GM19193 (cell line): Measurements from ENCODE around the gene BST2.

Experiments used
- POLR2A ChIP-seq: IDR thresholded peaks from 4 replicates; pipeline ENCODE4 v1.6.1; 2011; ENCODE audit not compliant: insufficient read depth, insufficient read length; ENCODE audit errors: extremely low read depth

Gene BST2

DNA sequence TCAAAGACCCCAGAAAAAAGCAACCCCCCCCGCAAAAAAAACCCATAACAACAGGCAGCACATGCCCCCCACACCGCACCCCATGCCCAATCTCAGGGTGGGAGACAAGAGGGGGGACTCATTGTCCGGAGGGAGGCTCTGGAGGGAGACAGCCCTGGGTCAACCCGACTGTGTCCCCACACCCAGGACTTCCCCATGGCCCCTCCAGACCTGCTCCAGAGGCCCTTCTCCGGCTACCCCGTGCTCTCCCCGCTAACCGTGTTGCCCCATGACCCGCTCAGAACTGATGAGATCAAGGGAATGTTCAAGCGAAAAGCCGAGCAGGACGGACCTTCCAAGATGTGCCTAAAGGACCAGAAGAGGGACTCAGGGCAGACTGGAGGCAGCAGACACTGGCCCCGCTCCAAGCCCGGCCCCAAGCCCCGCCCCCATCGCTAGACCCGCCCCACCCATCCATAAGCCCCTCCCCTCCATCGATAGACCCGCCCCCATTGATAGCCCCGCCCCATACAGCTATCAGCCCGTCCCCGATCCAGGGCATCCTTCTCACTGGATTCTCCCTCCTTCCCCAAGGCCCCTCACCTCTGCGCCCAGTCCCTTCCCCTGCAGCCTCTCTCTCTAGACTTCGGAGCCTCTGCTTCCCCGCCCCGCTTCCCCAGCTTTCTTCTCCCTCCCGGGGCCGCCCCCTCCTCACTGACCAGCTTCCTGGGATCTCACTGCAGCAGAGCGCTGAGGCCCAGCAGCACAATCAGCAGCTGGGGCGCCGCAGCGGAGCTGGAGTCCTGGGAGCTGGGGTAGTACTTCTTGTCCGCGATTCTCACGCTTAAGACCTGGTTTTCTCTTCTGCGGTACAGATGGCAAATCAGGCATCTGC is 2.2 kb downstream of the BST2 start:
- no peak for TF ChIP-seq POLR2A

DNA sequence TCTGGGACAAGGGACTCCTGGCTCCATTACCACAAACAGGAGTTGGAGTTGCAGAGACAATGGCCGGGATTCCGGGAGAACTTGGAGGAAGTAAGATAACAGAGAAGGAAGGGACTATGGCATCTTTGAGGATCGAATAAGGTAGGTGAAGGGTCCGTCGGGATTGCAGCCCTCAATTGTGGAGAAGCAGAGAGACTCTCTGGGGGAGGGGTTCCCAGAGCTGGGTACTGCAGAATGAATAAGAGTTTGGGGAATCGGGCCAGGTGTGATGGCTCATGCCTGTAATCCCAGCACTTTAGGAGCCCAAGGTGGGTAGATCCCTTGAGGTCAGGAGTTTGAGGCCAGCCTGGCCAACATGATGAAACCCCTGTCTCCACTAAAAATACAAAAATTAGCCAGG is 3.8 kb downstream of the BST2 start:
- no peak for TF ChIP-seq POLR2A

GRCh38 chr19:17398902-17399527 is 6.4 kb downstream of the BST2 start:
- peak; percentile 37 for TF ChIP-seq POLR2A

- TF ChIP-seq POLR2A: peak; percentile 38
These were observed 10.5 kb downstream of the BST2 start for GRCh38 chr19:17394891-17395415.

DNA sequence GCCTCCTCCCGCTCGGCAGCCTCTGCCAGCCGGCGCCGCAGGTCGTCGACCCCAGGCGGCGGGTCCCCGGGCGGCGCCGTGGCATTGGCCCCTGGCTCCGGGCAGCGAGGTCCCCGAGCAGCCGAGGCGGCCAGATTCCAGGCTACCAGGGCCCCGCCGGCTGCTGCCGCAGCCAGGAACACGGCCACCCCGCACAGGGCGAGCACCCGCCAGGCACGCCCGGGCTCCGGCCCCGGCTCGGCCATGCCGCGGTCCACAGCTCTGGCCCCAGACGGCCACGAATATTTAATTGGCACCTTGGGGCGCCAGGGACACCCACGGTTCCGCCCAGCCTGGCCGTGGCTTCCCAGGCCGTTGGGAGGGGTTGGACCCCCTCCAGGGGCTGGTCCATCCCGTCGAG is 11.5 kb downstream of the BST2 start, which contains the start of gene CCDC194:
TSS of gene CCDC194 (minus strand) at position 283 of the 400 bp plus-strand sequence. CDS start at position 245, 38 bp downstream.
- TF ChIP-seq POLR2A: peak; percentile 46

- no peak for TF ChIP-seq POLR2A
These were observed 12.4 kb downstream of the BST2 start for GRCh38 chr19:17393002-17393401.

DNA sequence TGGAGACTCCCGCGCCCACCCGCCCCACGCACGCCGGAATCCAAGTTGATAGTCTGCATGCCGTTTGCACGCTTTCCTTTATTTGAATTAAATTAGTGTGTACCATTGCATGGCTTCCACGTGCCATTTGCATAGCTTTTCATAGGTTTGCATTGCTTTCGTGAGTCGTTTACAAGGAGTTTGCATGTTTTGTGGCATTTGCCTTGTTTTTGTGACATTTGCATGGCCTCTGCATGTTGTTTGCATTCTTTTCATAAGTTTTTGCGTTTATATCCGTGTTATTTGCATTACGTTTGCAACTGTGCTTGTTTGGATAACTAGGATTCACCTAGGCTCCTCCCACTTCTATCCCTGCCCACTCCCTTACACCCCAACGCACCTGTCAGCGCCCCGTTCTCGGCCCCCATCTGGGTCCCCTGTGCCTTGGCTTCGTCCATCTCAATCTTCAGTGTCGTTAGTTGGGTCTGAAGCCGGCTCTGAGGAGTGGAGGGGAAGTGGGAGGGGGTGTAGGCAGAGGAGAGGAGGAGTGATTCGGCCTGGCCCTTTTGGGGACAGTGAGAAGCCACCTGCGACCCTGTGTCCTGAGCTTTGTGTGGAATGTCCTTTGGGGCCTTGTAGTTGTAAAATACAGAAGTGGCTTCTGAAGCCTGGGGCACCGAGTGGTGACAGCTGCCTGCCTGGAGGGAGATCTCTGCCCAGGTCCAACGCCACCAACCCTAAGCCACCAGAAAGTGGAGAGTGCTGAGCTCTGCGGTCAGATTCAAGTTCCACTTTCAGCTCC is 13.9 kb downstream of the BST2 start:
- TF ChIP-seq POLR2A: peak; percentile 4

DNA sequence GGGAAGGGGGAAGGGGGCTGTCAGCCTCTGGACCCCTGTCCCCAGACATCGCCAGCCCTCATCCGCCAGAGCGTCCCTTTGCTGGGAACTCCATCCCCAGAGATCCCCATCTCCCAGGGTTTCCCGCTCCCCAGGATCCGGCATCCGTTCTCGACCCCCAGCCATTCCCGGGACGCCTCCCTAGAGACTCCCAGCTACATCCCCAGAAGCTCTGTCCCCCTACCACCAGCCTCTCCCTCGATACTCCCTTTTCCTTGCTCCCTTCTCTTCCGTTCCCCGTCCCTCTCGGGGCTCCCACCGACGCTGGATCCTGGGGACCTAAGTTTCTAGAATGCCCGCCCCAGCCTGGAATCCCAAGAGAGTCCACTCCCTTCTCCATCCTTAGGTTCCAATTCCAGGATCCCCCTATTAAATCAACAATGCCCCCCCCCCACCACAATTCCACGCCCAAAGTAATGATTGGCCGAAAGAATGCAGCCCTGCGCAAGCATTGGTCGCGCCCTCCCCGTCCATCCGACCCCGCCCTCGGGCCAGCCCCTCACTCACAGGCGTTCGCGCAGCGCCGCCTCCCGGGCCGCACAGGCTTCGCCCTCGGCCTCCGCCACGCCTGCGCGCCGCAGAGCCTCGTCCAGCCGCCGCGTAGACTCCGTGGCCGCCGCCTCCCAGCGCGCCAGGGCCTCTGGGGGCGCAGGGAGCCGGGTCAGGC is 14.6 kb downstream of the BST2 start:
- peak; percentile 20 for TF ChIP-seq POLR2A

GRCh38 chr19:17389957-17390664 is 15.3 kb downstream of the BST2 start:
- TF ChIP-seq POLR2A: no peak

DNA sequence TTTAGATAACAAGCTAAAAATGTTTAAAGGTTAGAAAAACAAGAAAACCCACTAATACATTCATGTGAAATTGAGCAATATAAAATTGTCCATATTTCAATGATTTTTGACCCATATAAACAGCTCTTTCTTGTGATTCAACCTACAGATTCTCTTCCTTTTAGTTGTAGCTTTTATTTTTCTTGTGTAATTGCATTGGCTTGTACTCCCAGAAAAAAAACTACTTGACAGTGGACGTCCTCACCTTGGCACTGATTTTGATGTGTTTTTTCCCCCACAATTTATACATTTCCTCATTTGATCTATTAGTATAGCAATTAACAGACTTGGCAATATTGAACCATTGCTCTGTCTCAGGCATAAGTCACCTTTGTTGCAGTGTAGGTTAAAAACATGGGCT is 16.1 kb downstream of the BST2 start:
- no peak for TF ChIP-seq POLR2A

- TF ChIP-seq POLR2A: no peak
These were observed 19.4 kb downstream of the BST2 start for GRCh38 chr19:17385878-17386611.

DNA sequence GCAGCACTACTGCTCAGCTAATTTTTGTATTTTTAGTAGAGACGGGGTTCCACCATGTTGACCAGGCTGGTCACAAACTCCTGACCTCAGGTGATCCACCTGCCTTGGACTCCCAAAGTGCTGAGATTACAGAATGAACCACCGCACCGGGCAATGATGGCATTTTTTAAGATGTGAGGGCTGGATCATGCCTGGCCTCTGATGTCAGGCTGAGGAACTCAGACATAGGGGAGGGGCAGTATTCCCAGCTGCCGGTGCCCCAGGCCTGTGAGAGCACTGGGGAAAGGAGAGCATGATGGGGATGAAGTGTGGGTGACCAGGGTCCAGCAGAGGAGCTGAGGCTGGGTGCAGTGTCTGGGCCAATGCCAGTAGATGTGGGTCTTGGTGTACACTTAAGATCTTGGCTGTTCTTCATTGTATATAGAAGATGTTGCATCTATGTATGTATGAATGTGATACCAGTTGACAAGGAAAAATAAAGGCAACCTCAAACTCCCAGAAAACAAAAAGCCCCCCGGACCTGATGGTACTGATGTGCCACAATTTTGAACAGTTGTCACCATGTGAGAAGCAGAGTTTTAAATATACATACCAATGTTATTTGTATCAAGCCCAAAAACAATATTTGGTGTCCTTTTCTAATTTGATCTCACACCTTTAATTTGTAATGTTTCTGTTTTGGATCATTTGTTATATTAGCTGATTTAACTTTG is 24.8 kb downstream of the BST2 start:
- TF ChIP-seq POLR2A: no peak
